Ovary (tissue), 3 donors: ENCODE results near the gene WFIKKN1.

Experiments used
- POLR2A ChIP-seq: fragments of 450-650 bp; IDR thresholded peaks from one replicate; pipeline ENCODE4 v1.6.1; 2017; ENCODE audit warnings: antibody characterized with exemption, mild to moderate bottlenecking, moderate library complexity
- TF ChIP-seq, protein P1 (sequence below), 3 donors: fragments of 450-650 bp in 2 of 3; fragments of 200-600 bp in 1 of 3; IDR thresholded peaks; one replicate each; pipeline versions ENCODE4 v1.5.1 to v1.8.0; 2016 to 2022; ENCODE audit warnings: antibody characterized with exemption in 3 of 3, mild to moderate bottlenecking in 1 of 3
- donor health status: DM: no; HTN: no; CAD: no.

DNA sequence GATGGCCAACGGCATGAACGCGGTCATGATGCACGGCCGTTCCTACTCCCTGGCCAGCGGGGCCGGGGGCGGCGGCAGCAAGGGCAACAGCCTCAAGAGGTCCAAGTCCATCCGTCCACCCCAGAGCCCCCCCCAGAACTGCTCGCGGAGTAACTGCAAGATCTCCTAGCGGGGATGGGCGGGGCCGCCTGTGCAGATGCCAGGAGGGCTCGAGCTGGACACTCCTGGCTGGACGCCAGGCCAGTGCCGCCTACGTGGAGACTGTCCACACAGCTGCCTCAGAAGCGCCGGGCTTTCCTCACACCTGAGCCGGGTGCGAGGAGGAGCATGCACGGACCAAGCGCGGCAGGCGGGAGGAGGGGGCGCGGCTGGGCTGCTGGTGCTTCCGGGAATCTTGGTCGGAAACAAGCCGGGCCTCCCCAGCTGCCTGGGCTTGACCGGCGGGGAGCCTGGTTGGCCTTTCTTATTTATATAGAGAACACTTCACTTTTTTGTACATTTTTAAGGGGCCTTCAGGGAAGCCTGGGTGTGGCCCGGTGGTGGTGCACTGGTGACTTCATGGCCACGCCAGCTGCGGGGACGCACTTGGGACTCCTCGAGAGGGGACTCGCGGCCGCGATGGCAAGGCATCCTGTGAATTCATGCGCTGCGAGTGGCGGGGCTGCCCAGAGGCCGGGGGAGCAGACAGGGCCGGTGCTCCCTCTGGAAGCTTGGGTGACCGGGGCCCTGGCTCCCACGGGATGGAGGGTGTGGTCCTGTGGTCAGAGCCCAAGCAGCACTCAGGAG lies 3.1 kb upstream of the WFIKKN1 start:
- TF ChIP-seq, protein P1, sequence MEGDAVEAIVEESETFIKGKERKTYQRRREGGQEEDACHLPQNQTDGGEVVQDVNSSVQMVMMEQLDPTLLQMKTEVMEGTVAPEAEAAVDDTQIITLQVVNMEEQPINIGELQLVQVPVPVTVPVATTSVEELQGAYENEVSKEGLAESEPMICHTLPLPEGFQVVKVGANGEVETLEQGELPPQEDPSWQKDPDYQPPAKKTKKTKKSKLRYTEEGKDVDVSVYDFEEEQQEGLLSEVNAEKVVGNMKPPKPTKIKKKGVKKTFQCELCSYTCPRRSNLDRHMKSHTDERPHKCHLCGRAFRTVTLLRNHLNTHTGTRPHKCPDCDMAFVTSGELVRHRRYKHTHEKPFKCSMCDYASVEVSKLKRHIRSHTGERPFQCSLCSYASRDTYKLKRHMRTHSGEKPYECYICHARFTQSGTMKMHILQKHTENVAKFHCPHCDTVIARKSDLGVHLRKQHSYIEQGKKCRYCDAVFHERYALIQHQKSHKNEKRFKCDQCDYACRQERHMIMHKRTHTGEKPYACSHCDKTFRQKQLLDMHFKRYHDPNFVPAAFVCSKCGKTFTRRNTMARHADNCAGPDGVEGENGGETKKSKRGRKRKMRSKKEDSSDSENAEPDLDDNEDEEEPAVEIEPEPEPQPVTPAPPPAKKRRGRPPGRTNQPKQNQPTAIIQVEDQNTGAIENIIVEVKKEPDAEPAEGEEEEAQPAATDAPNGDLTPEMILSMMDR (IDR thresholded peaks at IDR 0.05), result no peak
- no peak for TF ChIP-seq POLR2A
